Stomach (tissue), 4 donors: ENCODE measurements around the gene FZD7.

Source experiments
- EP300 ChIP-seq: sonication (generic); formaldehyde crosslinking; IDR thresholded peaks from one replicate; pipeline ENCODE4 v1.6.1; 2017; ENCODE audit warnings: antibody characterized with exemption
- POLR2A ChIP-seq, 4 donors: fragments of 450-650 bp; IDR thresholded peaks; one replicate each; pipeline ENCODE4 v1.6.1; 2016; ENCODE audit warnings: antibody characterized with exemption in 4 of 4, control low read depth in 2 of 4, mild to moderate bottlenecking in 1 of 4, moderate library complexity in 1 of 4
- POLR2AphosphoS5 ChIP-seq, 3 donors: sonication (generic); formaldehyde crosslinking; IDR thresholded peaks; one replicate each; pipeline ENCODE4 v1.6.1; 2016; ENCODE audit warnings: antibody characterized with exemption in 3 of 3
- TF ChIP-seq, protein P1 (sequence below), 7 experiments: fragments of 450-650 bp in 4 of 7; fragments of 200-600 bp in 3 of 7; sonication (generic) in 3 of 7; IDR thresholded peaks; one replicate each; pipeline ENCODE4 v1.5.1; 2016 to 2019; ENCODE audit warnings: antibody characterized with exemption in 7 of 7, control low read depth in 2 of 7, mild to moderate bottlenecking in 1 of 7

GRCh38 chr2:202084265-202084664, 50.6 kb downstream of the FZD7 start:
- TF ChIP-seq, protein P1, sequence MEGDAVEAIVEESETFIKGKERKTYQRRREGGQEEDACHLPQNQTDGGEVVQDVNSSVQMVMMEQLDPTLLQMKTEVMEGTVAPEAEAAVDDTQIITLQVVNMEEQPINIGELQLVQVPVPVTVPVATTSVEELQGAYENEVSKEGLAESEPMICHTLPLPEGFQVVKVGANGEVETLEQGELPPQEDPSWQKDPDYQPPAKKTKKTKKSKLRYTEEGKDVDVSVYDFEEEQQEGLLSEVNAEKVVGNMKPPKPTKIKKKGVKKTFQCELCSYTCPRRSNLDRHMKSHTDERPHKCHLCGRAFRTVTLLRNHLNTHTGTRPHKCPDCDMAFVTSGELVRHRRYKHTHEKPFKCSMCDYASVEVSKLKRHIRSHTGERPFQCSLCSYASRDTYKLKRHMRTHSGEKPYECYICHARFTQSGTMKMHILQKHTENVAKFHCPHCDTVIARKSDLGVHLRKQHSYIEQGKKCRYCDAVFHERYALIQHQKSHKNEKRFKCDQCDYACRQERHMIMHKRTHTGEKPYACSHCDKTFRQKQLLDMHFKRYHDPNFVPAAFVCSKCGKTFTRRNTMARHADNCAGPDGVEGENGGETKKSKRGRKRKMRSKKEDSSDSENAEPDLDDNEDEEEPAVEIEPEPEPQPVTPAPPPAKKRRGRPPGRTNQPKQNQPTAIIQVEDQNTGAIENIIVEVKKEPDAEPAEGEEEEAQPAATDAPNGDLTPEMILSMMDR (IDR thresholded peaks at IDR 0.05) = no peak
- TF ChIP-seq POLR2A (IDR thresholded peaks at IDR 0.05) (no peak), EP300 (no peak), POLR2AphosphoS5 (IDR thresholded peaks at IDR 0.05) (no peak)
